ENCODE measurements around the gene PLGRKT. TPM values are rescaled to one million over a fixed set of nuclear protein-coding genes. Genes with fewer than 3 reads are reported as not detected.

Gene PLGRKT
- total RNA-seq: 10 to 100 TPM in 3 of 4 donors, 1 to 10 TPM in 1; 8.9 to 15.3 (median 12.3) TPM

- ATAC-seq (ENCODE audit: low FRiP score) (peak; percentile 99), DNase-seq (ENCODE audit: low spot score) (peak; percentile 69)
- no peak for TF ChIP-seq CTCF (IDR thresholded peaks at IDR 0.05)
Measured at GRCh38 chr9:5437254-5438216, at the start of gene PLGRKT. TSS of gene PLGRKT (minus strand) at chr9:5437925. CDS start at chr9:5431977, 5,948 bp downstream.

- TF ChIP-seq CTCF (IDR thresholded peaks at IDR 0.05): no peak
- DNase-seq (ENCODE audit: low spot score) (no peak), ATAC-seq (ENCODE audit: low FRiP score) (no peak)
Measured at GRCh38 chr9:5486988-5487387, 49.3 kb upstream of the PLGRKT start.

- no peak for TF ChIP-seq CTCF (IDR thresholded peaks at IDR 0.05)
- ATAC-seq (ENCODE audit: low FRiP score) (no peak), DNase-seq (ENCODE audit: low spot score) (no peak)
Measured at GRCh38 chr9:5485378-5486085, 47.8 kb upstream of the PLGRKT start.

GRCh38 chr9:5483306-5483705 lies 45.6 kb upstream of the PLGRKT start:
- ATAC-seq (ENCODE audit: low FRiP score): no peak
- DNase-seq (ENCODE audit: low spot score): no peak
- no peak for TF ChIP-seq CTCF (IDR thresholded peaks at IDR 0.05)

- DNase-seq (ENCODE audit: low spot score) (no peak), ATAC-seq (ENCODE audit: low FRiP score) (no peak)
- TF ChIP-seq CTCF (IDR thresholded peaks at IDR 0.05): no peak
Measured at GRCh38 chr9:5482194-5482593, 44.5 kb upstream of the PLGRKT start.

GRCh38 chr9:5481322-5482040 lies 43.8 kb upstream of the PLGRKT start:
- DNase-seq (ENCODE audit: low spot score): no peak
- ATAC-seq (ENCODE audit: low FRiP score): no peak
- no peak for TF ChIP-seq CTCF (IDR thresholded peaks at IDR 0.05)

Data from omental fat pad (tissue), 4 donors.